Hepatocyte (in vitro differentiated cells): ENCODE measurements around the gene IP6K3.

Experiments used
- CTCF ChIP-seq: fragments of 200-600 bp; sonication (generic); IDR thresholded peaks from 2 replicates; pipeline ENCODE4 v1.5.1; 2016; ENCODE audit warnings: antibody characterized with exemption, mild to moderate bottlenecking; ENCODE audit not compliant: poor library complexity
- EZH2 ChIP-seq: fragments of 200-600 bp; sonication (generic); IDR thresholded peaks from 2 replicates; pipeline ENCODE4 v1.6.1; 2016; ENCODE audit warnings: antibody characterized with exemption, mild to moderate bottlenecking, borderline replicate concordance
- EZH2phosphoT487 ChIP-seq: fragments of 200-600 bp; sonication (generic); IDR thresholded peaks from one replicate; pipeline ENCODE4 v1.6.1; 2018; ENCODE audit warnings: antibody characterized with exemption, mild to moderate bottlenecking, low read depth, moderate library complexity; ENCODE audit not compliant: unreplicated experiment, severe bottlenecking

GRCh38 chr6:33683051-33683571, 63.6 kb downstream of the IP6K3 start:
- TF ChIP-seq CTCF (no peak), EZH2 (no peak), EZH2phosphoT487 (no peak)
